C4-2B (cell line): ENCODE measurements around the gene KAZN.

Source experiments
- CTCF ChIP-seq: fragments of 450-650 bp; conservative IDR thresholded peaks from 2 replicates; pipeline ENCODE4 v1.5.1; 2017; ENCODE audit warnings: mild to moderate bottlenecking
- ZFX ChIP-seq: fragments of 450-650 bp; IDR thresholded peaks from 2 replicates; pipeline ENCODE4 v1.6.1; 2017

GRCh38 chr1:14919751-14920150, 321.3 kb downstream of the KAZN start:
- TF ChIP-seq CTCF (no peak), ZFX (no peak)
